Lower leg skin (tissue), 3 donors: ENCODE results near the gene KIRREL2.

Experiments
- POLR2A ChIP-seq, 2 donors: fragments of 450-650 bp; IDR thresholded peaks; one replicate each; pipeline ENCODE4 v1.6.1; 2016 to 2017; ENCODE audit warnings: antibody characterized with exemption in 2 of 2, mild to moderate bottlenecking in 1 of 2, moderate library complexity in 1 of 2
- TF ChIP-seq, protein P1 (sequence below), 3 donors: fragments of 450-650 bp; IDR thresholded peaks; one replicate each; pipeline ENCODE4 v1.5.1; 2016; ENCODE audit warnings: antibody characterized with exemption in 3 of 3, mild to moderate bottlenecking in 3 of 3, moderate library complexity in 2 of 3

GRCh38 chr19:35908973-35909683, 52.4 kb downstream of the KIRREL2 start:
- no peak for TF ChIP-seq POLR2A (IDR thresholded peaks at IDR 0.05)
- TF ChIP-seq, protein P1, sequence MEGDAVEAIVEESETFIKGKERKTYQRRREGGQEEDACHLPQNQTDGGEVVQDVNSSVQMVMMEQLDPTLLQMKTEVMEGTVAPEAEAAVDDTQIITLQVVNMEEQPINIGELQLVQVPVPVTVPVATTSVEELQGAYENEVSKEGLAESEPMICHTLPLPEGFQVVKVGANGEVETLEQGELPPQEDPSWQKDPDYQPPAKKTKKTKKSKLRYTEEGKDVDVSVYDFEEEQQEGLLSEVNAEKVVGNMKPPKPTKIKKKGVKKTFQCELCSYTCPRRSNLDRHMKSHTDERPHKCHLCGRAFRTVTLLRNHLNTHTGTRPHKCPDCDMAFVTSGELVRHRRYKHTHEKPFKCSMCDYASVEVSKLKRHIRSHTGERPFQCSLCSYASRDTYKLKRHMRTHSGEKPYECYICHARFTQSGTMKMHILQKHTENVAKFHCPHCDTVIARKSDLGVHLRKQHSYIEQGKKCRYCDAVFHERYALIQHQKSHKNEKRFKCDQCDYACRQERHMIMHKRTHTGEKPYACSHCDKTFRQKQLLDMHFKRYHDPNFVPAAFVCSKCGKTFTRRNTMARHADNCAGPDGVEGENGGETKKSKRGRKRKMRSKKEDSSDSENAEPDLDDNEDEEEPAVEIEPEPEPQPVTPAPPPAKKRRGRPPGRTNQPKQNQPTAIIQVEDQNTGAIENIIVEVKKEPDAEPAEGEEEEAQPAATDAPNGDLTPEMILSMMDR (IDR thresholded peaks at IDR 0.05): no peak
